Astrocyte (in vitro differentiated cells and primary cell): ENCODE results near the gene GRM7. TPM values are rescaled to one million over a fixed set of nuclear protein-coding genes. Genes with fewer than 3 reads are reported as not detected.
A peak's percentile ranks its signal among the peaks of the same experiment; 100 is the strongest.

Source experiments
- DNase-seq: peaks from one replicate; pipeline ENCODE4 v3.0.0-alpha.2; 2010; ENCODE audit warnings: low read depth
- FAIRE-seq: peaks from 2 replicates; lab custom pipeline; 2011; peaks lifted over from hg19 to GRCh38; lab: Jason Lieb, UNC
- H2AFZ ChIP-seq: 2 replicates; pipeline ENCODE4 v1.6.0; 2012; ENCODE audit warnings: low read depth, low read length, inconsistent platforms
- H3K27ac ChIP-seq: 2 replicates; pipeline ENCODE4 v1.5.1; 2011; ENCODE audit warnings: low read depth, low read length, inconsistent platforms
- H3K27me3 ChIP-seq: 2 replicates; pipeline ENCODE4 v1.6.0; 2011; ENCODE audit warnings: low read length, inconsistent platforms; ENCODE audit not compliant: insufficient read depth
- H3K36me3 ChIP-seq: 2 replicates; pipeline ENCODE4 v1.5.1; 2011; ENCODE audit warnings: low read length, inconsistent platforms; ENCODE audit not compliant: insufficient read depth
- H3K4me1 ChIP-seq: 2 replicates; pipeline ENCODE4 v1.5.1; 2011; ENCODE audit warnings: low read length, inconsistent platforms; ENCODE audit not compliant: insufficient read depth
- H3K4me2 ChIP-seq: 2 replicates; pipeline ENCODE4 v1.6.0; 2012; ENCODE audit warnings: low read length, inconsistent platforms
- H3K4me3 ChIP-seq: 2 replicates; pipeline ENCODE4 v1.5.1; 2011; ENCODE audit warnings: low read depth, mild to moderate bottlenecking, low read length, inconsistent platforms; ENCODE audit not compliant: insufficient read depth
- H3K79me2 ChIP-seq: 2 replicates; pipeline ENCODE4 v1.6.0; 2012; ENCODE audit warnings: mild to moderate bottlenecking, low read length, inconsistent platforms; ENCODE audit not compliant: insufficient read depth
- H3K9ac ChIP-seq: 2 replicates; pipeline ENCODE4 v1.6.0; 2012; ENCODE audit warnings: mild to moderate bottlenecking, low read length, inconsistent platforms
- H3K9me3 ChIP-seq: 2 replicates; pipeline ENCODE4 v1.5.1; 2012; ENCODE audit warnings: low read depth, mild to moderate bottlenecking, low read length, inconsistent platforms; ENCODE audit not compliant: insufficient read depth
- H4K20me1 ChIP-seq: 2 replicates; pipeline ENCODE4 v1.6.0; 2012; ENCODE audit warnings: low read length, inconsistent platforms; ENCODE audit not compliant: insufficient read depth
- H3K27ac Mint-ChIP-seq: one replicate; pipeline ENCODE4 v1.8.0; 2021; ENCODE audit warnings: mild to moderate bottlenecking, mixed read lengths; ENCODE audit not compliant: unreplicated experiment
- H3K27me3 Mint-ChIP-seq: one replicate; pipeline ENCODE4 v1.8.0; 2021; ENCODE audit warnings: low read depth, mixed read lengths; ENCODE audit not compliant: unreplicated experiment
- H3K36me3 Mint-ChIP-seq: one replicate; pipeline ENCODE4 v1.8.0; 2021; ENCODE audit warnings: low read depth, mixed read lengths; ENCODE audit not compliant: unreplicated experiment
- H3K4me1 Mint-ChIP-seq: one replicate; pipeline ENCODE4 v1.8.0; 2021; ENCODE audit warnings: low read depth, mixed read lengths; ENCODE audit not compliant: unreplicated experiment
- H3K4me3 Mint-ChIP-seq: one replicate; pipeline ENCODE4 v1.8.0; 2021; ENCODE audit warnings: mild to moderate bottlenecking, moderate library complexity, mixed read lengths; ENCODE audit not compliant: unreplicated experiment
- H3K9me3 Mint-ChIP-seq: one replicate; pipeline ENCODE4 v1.8.0; 2021; ENCODE audit warnings: mild to moderate bottlenecking, mixed read lengths; ENCODE audit not compliant: unreplicated experiment
- EZH2 ChIP-seq: IDR thresholded peaks from 2 replicates; pipeline ENCODE4 v1.6.1; 2012; ENCODE audit warnings: mild to moderate bottlenecking, low read length, inconsistent platforms; ENCODE audit not compliant: insufficient read depth
- total RNA-seq: library from RNA; stranded (reverse); gene quantifications from 2 replicates; pipeline ENCODE4 v1.2.1, GENCODE V29; 2021
- TF ChIP-seq, protein P1 (sequence below): IDR thresholded peaks from 2 replicates; pipeline ENCODE4 v1.5.1; 2011; ENCODE audit warnings: low read depth, mild to moderate bottlenecking, inconsistent platforms, low read length, moderate library complexity; ENCODE audit not compliant: insufficient read depth

GRM7 gene
- total RNA-seq, 1 donor from 2014 or later = not detected

DNA sequence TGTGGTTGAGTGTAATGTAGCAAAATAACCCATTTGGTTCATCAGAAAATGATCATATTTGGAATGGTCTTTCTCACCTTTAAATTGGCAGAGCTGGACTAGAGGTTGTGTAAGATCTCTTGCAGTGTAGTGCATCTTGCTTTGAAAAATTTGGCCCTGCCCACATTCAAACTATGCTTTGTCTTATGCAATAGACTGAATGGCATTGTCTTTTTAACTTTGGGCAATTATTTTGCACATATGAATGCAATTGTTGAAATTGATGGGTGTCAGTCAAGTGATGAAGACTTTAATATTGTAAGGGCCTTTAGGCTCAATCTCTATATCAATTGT, 381.4 kb downstream of the GRM7 start:
- H3K36me3 ChIP-seq = no peaks in the 10 kb centered on the region
- peaks cover 2% of the 10 kb centered on the region for H3K9me3 Mint-ChIP-seq
- TF ChIP-seq, protein P1, sequence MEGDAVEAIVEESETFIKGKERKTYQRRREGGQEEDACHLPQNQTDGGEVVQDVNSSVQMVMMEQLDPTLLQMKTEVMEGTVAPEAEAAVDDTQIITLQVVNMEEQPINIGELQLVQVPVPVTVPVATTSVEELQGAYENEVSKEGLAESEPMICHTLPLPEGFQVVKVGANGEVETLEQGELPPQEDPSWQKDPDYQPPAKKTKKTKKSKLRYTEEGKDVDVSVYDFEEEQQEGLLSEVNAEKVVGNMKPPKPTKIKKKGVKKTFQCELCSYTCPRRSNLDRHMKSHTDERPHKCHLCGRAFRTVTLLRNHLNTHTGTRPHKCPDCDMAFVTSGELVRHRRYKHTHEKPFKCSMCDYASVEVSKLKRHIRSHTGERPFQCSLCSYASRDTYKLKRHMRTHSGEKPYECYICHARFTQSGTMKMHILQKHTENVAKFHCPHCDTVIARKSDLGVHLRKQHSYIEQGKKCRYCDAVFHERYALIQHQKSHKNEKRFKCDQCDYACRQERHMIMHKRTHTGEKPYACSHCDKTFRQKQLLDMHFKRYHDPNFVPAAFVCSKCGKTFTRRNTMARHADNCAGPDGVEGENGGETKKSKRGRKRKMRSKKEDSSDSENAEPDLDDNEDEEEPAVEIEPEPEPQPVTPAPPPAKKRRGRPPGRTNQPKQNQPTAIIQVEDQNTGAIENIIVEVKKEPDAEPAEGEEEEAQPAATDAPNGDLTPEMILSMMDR = no peak
- no peak for TF ChIP-seq EZH2
- no peak overlapping the region for H3K4me2 ChIP-seq
- no peaks in the 10 kb centered on the region for H4K20me1 ChIP-seq
- DNase-seq (no peak), FAIRE-seq (no peak)
- no peak overlapping the region for H2AFZ ChIP-seq
- H3K27ac Mint-ChIP-seq = no peak overlapping the region
- H3K4me1 ChIP-seq = no peaks in the 10 kb centered on the region
- H3K9me3 ChIP-seq = no peaks in the 10 kb centered on the region
- no peaks in the 10 kb centered on the region for H3K27me3 ChIP-seq
- no peaks in the 10 kb centered on the region for H3K27me3 Mint-ChIP-seq
- no peak overlapping the region for H3K27ac ChIP-seq
- H3K79me2 ChIP-seq = no peaks in the 10 kb centered on the region
- H3K4me3 ChIP-seq = no peak overlapping the region
- H3K4me1 Mint-ChIP-seq = no peaks in the 10 kb centered on the region
- no peak overlapping the region for H3K4me3 Mint-ChIP-seq
- H3K9ac ChIP-seq = no peak overlapping the region
- H3K36me3 Mint-ChIP-seq = no peaks in the 10 kb centered on the region

DNA sequence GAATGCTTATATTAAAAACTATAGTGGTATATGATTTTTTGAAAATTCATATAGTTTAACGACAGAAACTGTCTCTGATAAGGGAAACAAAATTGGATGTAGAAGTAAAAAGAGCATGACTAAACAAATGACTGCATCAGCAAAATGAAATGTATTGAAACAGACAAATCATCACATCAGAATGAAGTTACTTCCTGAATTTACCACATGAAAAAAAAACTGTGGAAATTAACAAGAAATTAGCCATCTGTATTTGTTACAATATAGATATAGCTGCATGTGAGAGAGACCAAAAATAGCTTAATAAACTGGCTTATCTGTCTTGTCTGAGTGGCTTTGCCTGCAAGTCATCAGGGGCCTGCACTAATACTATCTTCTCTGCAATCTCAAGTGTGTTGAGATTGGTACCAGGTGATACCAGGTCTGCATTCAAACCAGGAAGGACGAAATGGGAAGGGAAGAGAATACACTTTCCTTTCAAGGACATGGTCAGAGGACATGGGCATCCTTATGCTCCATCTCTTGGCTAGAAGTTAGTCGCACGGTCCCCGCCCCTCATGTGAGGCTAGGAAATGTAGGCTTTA, 388.7 kb downstream of the GRM7 start:
- Histone ChIP-seq H3K4me2 (peak overlapping the region; percentile 13), H3K79me2 (no peaks in the 10 kb centered on the region), H3K9ac (no peak overlapping the region), H3K27ac (no peak overlapping the region), H3K9me3 (no peaks in the 10 kb centered on the region), H3K27me3 (no peaks in the 10 kb centered on the region), H3K36me3 (no peaks in the 10 kb centered on the region), H2AFZ (no peak overlapping the region), H4K20me1 (no peaks in the 10 kb centered on the region), H3K4me1 (no peaks in the 10 kb centered on the region), H3K4me3 (no peak overlapping the region)
- TF ChIP-seq EZH2 = no peak
- TF ChIP-seq, protein P1 = no peak
- Mint-ChIP-seq H3K27me3 (no peaks in the 10 kb centered on the region), H3K4me3 (no peak overlapping the region), H3K36me3 (no peaks in the 10 kb centered on the region), H3K4me1 (peaks cover 6% of the 10 kb centered on the region), H3K9me3 (peaks cover 2% of the 10 kb centered on the region), H3K27ac (peak overlapping the region; percentile 84)
- FAIRE-seq (no peak), DNase-seq (peak; percentile 51)

DNA sequence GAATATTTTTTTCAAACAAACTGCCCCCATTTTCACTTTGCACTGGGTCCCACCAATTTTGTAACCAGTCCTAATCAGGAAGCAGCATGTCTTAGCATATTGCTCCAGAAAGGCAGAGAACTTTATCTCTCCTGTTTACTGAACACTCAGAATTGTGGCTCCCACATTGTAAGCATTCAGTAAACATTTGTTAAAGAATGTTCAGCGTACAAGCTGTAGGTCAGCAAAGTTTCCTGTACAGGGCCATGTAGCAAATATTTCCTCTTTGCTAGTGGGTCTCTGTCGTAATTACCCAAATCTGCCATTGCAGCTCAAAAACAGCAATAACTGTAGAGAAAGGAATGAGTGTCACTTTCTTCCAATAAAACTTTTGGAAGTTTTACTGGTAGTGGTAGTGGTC, 393.3 kb downstream of the GRM7 start:
- no peak overlapping the region for H2AFZ ChIP-seq
- no peak for DNase-seq
- H3K36me3 ChIP-seq = no peaks in the 10 kb centered on the region

More for the DNA sequence above, 393.3 kb downstream of the GRM7 start:
- Mint-ChIP-seq H3K9me3 (no peaks in the 10 kb centered on the region), H3K36me3 (no peaks in the 10 kb centered on the region), H3K27me3 (no peaks in the 10 kb centered on the region), H3K27ac (no peak overlapping the region), H3K4me3 (no peak overlapping the region), H3K4me1 (peaks cover 6% of the 10 kb centered on the region)
- H3K9me3 ChIP-seq = no peaks in the 10 kb centered on the region
- FAIRE-seq = no peak
- no peak overlapping the region for H3K27ac ChIP-seq
- TF ChIP-seq, protein P1 = no peak
- TF ChIP-seq EZH2 = no peak
- H3K4me1 ChIP-seq = no peaks in the 10 kb centered on the region
- no peak overlapping the region for H3K9ac ChIP-seq
- H3K79me2 ChIP-seq = no peaks in the 10 kb centered on the region
- H3K4me2 ChIP-seq = no peak overlapping the region
- H4K20me1 ChIP-seq = no peaks in the 10 kb centered on the region
- H3K27me3 ChIP-seq = no peaks in the 10 kb centered on the region
- no peak overlapping the region for H3K4me3 ChIP-seq
